Posterior vena cava (tissue), 2 donors: Measurements from ENCODE around the gene KRT71. TPM values are rescaled to one million over a fixed set of nuclear protein-coding genes. Genes with fewer than 3 reads are reported as not detected.

Source experiments
- DNase-seq: peaks from one replicate; pipeline ENCODE4 v3.0.0-alpha.2; 2020; ENCODE audit warnings: low spot score
- intact Hi-C, 2 donors: fragments of 100-400 bp; cut with DNase I; formaldehyde crosslinking; loops; one replicate each; pipeline versions ENCODE4 v1.14.1 to v1.14.2; 2022 to 2023
- total RNA-seq, 2 donors: library from RNA; stranded (reverse); fragmentation: NEBNext Ultra II Directional; extraction: Animal tissue kit (Norgen Biotek cat#: 25700); gene quantifications; one replicate each; pipeline ENCODE4 v1.2.1, GENCODE V29; 2021
- donor health status: DM: yes; HTN: yes; CAD: no.
- donor health status: DM: yes; HTN: yes; CAD: no.

Gene KRT71
- total RNA-seq, 2 donors from 2014 or later: not detected

GRCh38 chr12:52527121-52527800, 25.7 kb downstream of the KRT71 start:
- intact Hi-C loops: no loop called here
- no peak for DNase-seq

GRCh38 chr12:52526511-52526951, 26.4 kb downstream of the KRT71 start:
- no peak for DNase-seq
- intact Hi-C loops: no loop called here

- DNase-seq: no peak
Observed at GRCh38 chr12:52525661-52526499, 27.1 kb downstream of the KRT71 start.

GRCh38 chr12:52524898-52525591, 27.9 kb downstream of the KRT71 start:
- intact Hi-C loops: no loop called here
- DNase-seq: no peak

More at GRCh38 chr12:52525661-52526499, 27.1 kb downstream of the KRT71 start:
- intact Hi-C loops: no loop called here

GRCh38 chr12:52524241-52524897, 28.6 kb downstream of the KRT71 start:
- intact Hi-C loops: no loop called here
- no peak for DNase-seq

GRCh38 chr12:52523824-52524223, 29.1 kb downstream of the KRT71 start:
- no peak for DNase-seq

GRCh38 chr12:52522346-52523011, 30.5 kb downstream of the KRT71 start:
- no peak for DNase-seq
- intact Hi-C loops: no loop called here

More at GRCh38 chr12:52523824-52524223, 29.1 kb downstream of the KRT71 start:
- intact Hi-C loops: no loop called here

GRCh38 chr12:52521568-52522266, 31.2 kb downstream of the KRT71 start:
- no peak for DNase-seq
- intact Hi-C loops: no loop called here

- DNase-seq: no peak
- intact Hi-C loops: no loop called here
Observed at GRCh38 chr12:52521175-52521567, 31.8 kb downstream of the KRT71 start.

GRCh38 chr12:52519826-52520662, 32.9 kb downstream of the KRT71 start, which contains the start of gene KRT5:
TSS of gene KRT5 (minus strand) at chr12:52520394. CDS start at chr12:52520296, 98 bp downstream.
- intact Hi-C loops: no loop called here
- peak; percentile 66 for DNase-seq

- no peak for DNase-seq
- intact Hi-C loops: no loop called here
Observed at GRCh38 chr12:52519387-52519703, 33.6 kb downstream of the KRT71 start.

- no peak for DNase-seq
- intact Hi-C loops: no loop called here
Observed at GRCh38 chr12:52518574-52519386, 34.2 kb downstream of the KRT71 start.

- DNase-seq: no peak
Observed at GRCh38 chr12:52517888-52518287, 35.1 kb downstream of the KRT71 start.

GRCh38 chr12:52517005-52517835, 35.7 kb downstream of the KRT71 start:
- intact Hi-C loops: no loop called here
- DNase-seq: no peak

More at GRCh38 chr12:52517888-52518287, 35.1 kb downstream of the KRT71 start:
- intact Hi-C loops: no loop called here

- no peak for DNase-seq
- intact Hi-C loops: no loop called here
Observed at GRCh38 chr12:52515927-52516831, 36.8 kb downstream of the KRT71 start.
